Measurements from ENCODE around the gene IFI35. TPM values are rescaled to one million over a fixed set of nuclear protein-coding genes. Genes with fewer than 3 reads are reported as not detected.

The IFI35 gene
- total and polyA plus RNA-seq, 2 of the 8 experiments (the other 6 are each of a cell fraction or from before 2014, with no cell fraction given), result 2.5 to 4.7 TPM

- peak within 1 kb of the TSS; percentile 84 to 96 for H3K4me2 ChIP-seq (ENCODE audit: insufficient read depth in 1 of 2, low read depth in 2 of 2, low read length in 2 of 2)
- H3K9ac ChIP-seq (replicated peaks in 1 of 4; ENCODE audit: extremely low read depth in 1 of 4, low read depth in 3 of 4, low read length in 3 of 4), result peak within 1 kb of the TSS; percentile 93 to 98 (median 96)
- H3K18ac ChIP-seq (ENCODE audit: extremely low read depth, low read length), result peak within 1 kb of the TSS; percentile 62; the same call in 1 of the 2 replicates
- H3K27me3 ChIP-seq (replicated peaks in 1 of 4; ENCODE audit: control insufficient read depth in 3 of 4, extremely low read depth in 1 of 4, insufficient read depth in 3 of 4, low read length in 3 of 4), result no peaks in the 10 kb centered on the region
- H2BK12ac ChIP-seq (ENCODE audit: low read depth, low read length), result no peak within 1 kb of the TSS
- CTCF ChIA-PET (ENCODE audit: partially characterized antibody), result interaction anchor here (0.6 to 2.7 kb wide), 26 partner anchors 9 to 218 kb away, joined by 3 to 20 read pairs (median 4); partner anchors contain the start of genes IFI35, PTGES3L and WNK4
- peak within 1 kb of the TSS; percentile 97 for H2BK5ac ChIP-seq (ENCODE audit: low read depth, low read length)
- POLR2A ChIA-PET (ENCODE audit: partially characterized antibody), result interaction anchor here (0.6 to 8.2 kb wide), 66 partner anchors 9 to 1200 kb away, joined by 3 to 123 read pairs (median 4); partner anchors contain the start of genes AARSD1, BECN1, BRCA1 and IFI35
- peak within 1 kb of the TSS; percentile 98 for H4K8ac ChIP-seq (ENCODE audit: extremely low read depth, insufficient read depth, low read length)
- H4K91ac ChIP-seq (replicated peaks; ENCODE audit: insufficient read length, low read length), result peak within 1 kb of the TSS; percentile 86
- H2AK5ac ChIP-seq (ENCODE audit: low read depth, low read length), result peak within 1 kb of the TSS; percentile 84
- peak; percentile 84 for FAIRE-seq
- no peak within 1 kb of the TSS for H2BK20ac ChIP-seq (ENCODE audit: low read length)
- peak within 1 kb of the TSS; percentile 83 to 100 (median 91) for H3K4me3 ChIP-seq (ENCODE audit: extremely low read depth in 1 of 4, insufficient read depth in 2 of 4, low read depth in 3 of 4, low read length in 4 of 4)
- peak within 1 kb of the TSS; percentile 84 for H3K27ac ChIP-seq (ENCODE audit: low read depth, low read length)
- peaks cover 7% of the 10 kb centered on the region for H3K23me2 ChIP-seq (ENCODE audit: low read depth, low read length)
- WGBS, 2 experiments (ENCODE audit: extremely low coverage in 1 of 2, insufficient coverage in 1 of 2, insufficient read length in 1 of 2, insufficient replicate concordance in 2 of 2, low coverage in 1 of 2, low lambda C conversion rate in 2 of 2, missing lambda C conversion rate in 1 of 2), result 2% methylated on average over 37 of the region's 49 CpGs; no CpG with 5 or more reads in 1 of the 2 experiments
- no peaks in the 10 kb centered on the region for H3K9me3 ChIP-seq (ENCODE audit: insufficient read depth in 2 of 2, low read depth in 1 of 2, low read length in 1 of 2)
- H2BK15ac ChIP-seq (ENCODE audit: low read length), result no peak within 1 kb of the TSS
- peaks cover 3 to 12% (median 4%) of the 10 kb centered on the region in 4 experiments; a peak in 6 of 7 replicates for H3K4me1 ChIP-seq (replicated peaks in 1 of 4; ENCODE audit: control insufficient read depth in 3 of 4, insufficient read depth in 4 of 4, low read length in 3 of 4)
- H4K20me1 ChIP-seq (replicated peaks in 1 of 2; ENCODE audit: control insufficient read depth in 1 of 2, insufficient read depth in 2 of 2, low read length in 2 of 2), result peaks cover 4 to 6% of the 10 kb centered on the region in 2 experiments
- peak within 1 kb of the TSS; percentile 70 for H3K4ac ChIP-seq (replicated peaks; ENCODE audit: insufficient read length, low read depth, low read length)
- peak within 1 kb of the TSS; percentile 5; the same call in 1 of the 2 replicates for H2AFZ ChIP-seq (ENCODE audit: low read length)
- H3K79me1 ChIP-seq (ENCODE audit: low read depth, low read length), result peaks cover 2% of the 10 kb centered on the region; the same call in 1 of the 2 replicates
- H3K79me2 ChIP-seq (ENCODE audit: control insufficient read depth in 1 of 2, insufficient read depth in 2 of 2, low read length in 2 of 2), result peaks cover 11 to 20% of the 10 kb centered on the region in 2 experiments
- H3K23ac ChIP-seq (ENCODE audit: insufficient read length), result no peak within 1 kb of the TSS
- no peak within 1 kb of the TSS for H3K14ac ChIP-seq (ENCODE audit: insufficient read length)
- DNase-seq (ENCODE audit: low read depth in 1 of 2, low spot score in 2 of 2), result peak; percentile 93 to 99
- H4K5ac ChIP-seq (ENCODE audit: insufficient read length, low read depth, low read length), result peak within 1 kb of the TSS; percentile 30
- peaks cover 15 to 38% (median 31%) of the 10 kb centered on the region in 4 experiments for H3K36me3 ChIP-seq (ENCODE audit: control insufficient read depth in 2 of 4, insufficient read depth in 4 of 4, low read length in 3 of 4)
- no peak within 1 kb of the TSS for H2BK120ac ChIP-seq (replicated peaks; ENCODE audit: low read depth, low read length)
- H3K56ac ChIP-seq (replicated peaks; ENCODE audit: insufficient read length, low read depth, low read length), result peak within 1 kb of the TSS; percentile 77
- TF ChIP-seq USF2 (IDR thresholded peaks at IDR 0.05; ENCODE audit: low read length) (no peak; the same call in 1 of the 2 replicates), SUZ12 (IDR thresholded peaks at IDR 0.05; ENCODE audit: low read length) (no peak), YY1 (IDR thresholded peaks at IDR 0.05; ENCODE audit: low read depth, low read length) (no peak), CHD2 (IDR thresholded peaks at IDR 0.05; ENCODE audit: low read length) (peak; percentile 78), MAX (IDR thresholded peaks at IDR 0.05) (peak; percentile 95), BCL11A (IDR thresholded peaks at IDR 0.05; ENCODE audit: low read depth in 2 of 2, low read length in 2 of 2) (no peak), CREB1 (IDR thresholded peaks at IDR 0.05) (peak; percentile 92), KDM5A (IDR thresholded peaks at IDR 0.05; ENCODE audit: low read length) (no peak; the same call in 1 of the 2 replicates), JUN (IDR thresholded peaks at IDR 0.05; ENCODE audit: low read depth, low read length) (no peak)
Observed at GRCh38 chr17:42997984-42998938, 8.3 kb upstream of the IFI35 start, which contains the start of gene RPL27. Gene RPL27, plus strand, starts transcription at chr17:42998419. Its CDS starts 332 bp downstream, at chr17:42998751.

Data from H1 (cell line).